MM.1S (cell line): ENCODE results near the gene GAPDHS.

Source experiments
- DNase-seq: peaks from one replicate; pipeline ENCODE4 v3.0.0-alpha.2; 2015
- H2AFZ ChIP-seq: fragments of 300-600 bp; sonication (generic); 2 replicates; pipeline ENCODE4 v1.6.0; 2016; ENCODE audit warnings: antibody characterized with exemption, low read length
- H3F3A ChIP-seq: fragments of 300-600 bp; sonication (generic); 2 replicates; pipeline ENCODE4 v1.6.1; 2016; ENCODE audit warnings: mild to moderate bottlenecking, antibody characterized with exemption, low read length, moderate library complexity, mixed read lengths; ENCODE audit not compliant: insufficient read depth
- H3K27ac ChIP-seq: fragments of 300-600 bp; sonication (generic); 2 replicates; pipeline ENCODE4 v1.5.1; 2016; ENCODE audit warnings: mild to moderate bottlenecking, low read length
- H3K27me3 ChIP-seq: fragments of 300-600 bp; sonication (generic); replicated peaks from 2 replicates; pipeline ENCODE4 v1.6.0; 2016; ENCODE audit warnings: low read length; ENCODE audit not compliant: insufficient read depth
- H3K36me3 ChIP-seq: fragments of 300-600 bp; sonication (generic); replicated peaks from 2 replicates; pipeline ENCODE4 v1.6.1; 2016; ENCODE audit warnings: mild to moderate bottlenecking, low read length, mixed read lengths; ENCODE audit not compliant: insufficient read depth
- H3K4me1 ChIP-seq: fragments of 300-600 bp; sonication (generic); 2 replicates; pipeline ENCODE4 v1.6.1; 2016; ENCODE audit warnings: low read length, mixed read lengths
- H3K4me2 ChIP-seq: fragments of 300-600 bp; sonication (generic); 2 replicates; pipeline ENCODE4 v1.6.0; 2016; ENCODE audit warnings: low read depth, low read length
- H3K4me3 ChIP-seq: fragments of 300-600 bp; sonication (generic); 2 replicates; pipeline ENCODE4 v1.5.1; 2016; ENCODE audit warnings: low read length, mixed read lengths
- H3K79me2 ChIP-seq: fragments of 300-600 bp; sonication (generic); 2 replicates; pipeline ENCODE4 v1.6.1; 2016; ENCODE audit warnings: mixed run types, low read length, mixed read lengths
- H3K9ac ChIP-seq: fragments of 300-600 bp; sonication (generic); 2 replicates; pipeline ENCODE4 v1.6.1; 2016; ENCODE audit warnings: low read length, mixed read lengths
- H3K9me2 ChIP-seq: fragments of 300-600 bp; sonication (generic); replicated peaks from 2 replicates; pipeline ENCODE4 v1.6.1; 2016; ENCODE audit warnings: mild to moderate bottlenecking, low read length, mixed read lengths; ENCODE audit not compliant: insufficient read depth
- H3K9me3 ChIP-seq: fragments of 300-600 bp; sonication (generic); replicated peaks from 2 replicates; pipeline ENCODE4 v1.6.1; 2016; ENCODE audit warnings: mild to moderate bottlenecking, low read length, mixed read lengths; ENCODE audit not compliant: insufficient read depth
- H4K20me1 ChIP-seq: fragments of 300-600 bp; sonication (generic); 2 replicates; pipeline ENCODE4 v1.6.1; 2016; ENCODE audit warnings: mild to moderate bottlenecking, low read length, moderate library complexity, mixed read lengths; ENCODE audit not compliant: insufficient read depth
- CTCF ChIP-seq: fragments of 300-600 bp; sonication (generic); IDR thresholded peaks from 2 replicates; pipeline ENCODE4 v1.5.1; 2016; ENCODE audit warnings: antibody characterized with exemption, low read length, mixed read lengths
- EZH2 ChIP-seq: fragments of 300-600 bp; sonication (generic); optimal IDR thresholded peaks from 2 replicates; pipeline ENCODE3; 2017; ENCODE audit warnings: low read depth, mild to moderate bottlenecking, antibody characterized with exemption, low read length, mixed read lengths
- EZH2phosphoT487 ChIP-seq: fragments of 300-600 bp; sonication (generic); IDR thresholded peaks from 2 replicates; pipeline ENCODE4 v1.6.1; 2018; ENCODE audit warnings: antibody characterized with exemption, low read length

Gene GAPDHS

GRCh38 chr19:35507561-35507960, 25.7 kb upstream of the GAPDHS start:
- DNase-seq = no peak
- H2AFZ ChIP-seq = no peak overlapping the region
- H3F3A ChIP-seq = no peaks in the 10 kb centered on the region
- peaks cover 7% of the 10 kb centered on the region for H3K4me1 ChIP-seq
- H4K20me1 ChIP-seq = no peaks in the 10 kb centered on the region
- peak overlapping the region; percentile 35 for H3K4me2 ChIP-seq
- no peak overlapping the region for H3K27ac ChIP-seq
- no peak overlapping the region for H3K4me3 ChIP-seq
- no peaks in the 10 kb centered on the region for H3K36me3 ChIP-seq
- no peaks in the 10 kb centered on the region for H3K79me2 ChIP-seq
- TF ChIP-seq EZH2phosphoT487 (no peak), CTCF (no peak), EZH2 (no peak)
- H3K9me2 ChIP-seq = no peaks in the 10 kb centered on the region
- H3K9ac ChIP-seq = no peak overlapping the region
- peaks cover 97% of the 10 kb centered on the region for H3K27me3 ChIP-seq
- H3K9me3 ChIP-seq = no peaks in the 10 kb centered on the region

GRCh38 chr19:35508129-35508528, 25.1 kb upstream of the GAPDHS start:
- Histone ChIP-seq H3K9me2 (no peaks in the 10 kb centered on the region), H3K79me2 (no peaks in the 10 kb centered on the region), H2AFZ (no peak overlapping the region), H3K4me1 (peaks cover 7% of the 10 kb centered on the region), H3K9me3 (no peaks in the 10 kb centered on the region), H3K36me3 (no peaks in the 10 kb centered on the region), H3F3A (no peaks in the 10 kb centered on the region), H3K27me3 (peaks cover 97% of the 10 kb centered on the region), H3K9ac (no peak overlapping the region), H4K20me1 (no peaks in the 10 kb centered on the region), H3K4me3 (no peak overlapping the region), H3K27ac (no peak overlapping the region), H3K4me2 (no peak overlapping the region)
- TF ChIP-seq CTCF = no peak
- TF ChIP-seq EZH2 = peak; percentile 72
- no peak for TF ChIP-seq EZH2phosphoT487
- no peak for DNase-seq

GRCh38 chr19:35509018-35509652, 24.1 kb upstream of the GAPDHS start:
- no peak for TF ChIP-seq EZH2
- TF ChIP-seq EZH2phosphoT487 = no peak
- no peak for TF ChIP-seq CTCF
- no peaks in the 10 kb centered on the region for H3K79me2 ChIP-seq
- peaks cover 98% of the 10 kb centered on the region for H3K27me3 ChIP-seq
- H2AFZ ChIP-seq = no peak overlapping the region
- no peak overlapping the region for H3K4me3 ChIP-seq
- no peaks in the 10 kb centered on the region for H4K20me1 ChIP-seq
- H3F3A ChIP-seq = no peaks in the 10 kb centered on the region
- no peak overlapping the region for H3K9ac ChIP-seq
- peaks cover 7% of the 10 kb centered on the region for H3K4me1 ChIP-seq
- H3K27ac ChIP-seq = no peak overlapping the region
- no peak for DNase-seq
- no peaks in the 10 kb centered on the region for H3K36me3 ChIP-seq
- no peaks in the 10 kb centered on the region for H3K9me2 ChIP-seq
- no peak overlapping the region for H3K4me2 ChIP-seq
- no peaks in the 10 kb centered on the region for H3K9me3 ChIP-seq
